Heart left ventricle (tissue), 16 donors: Measurements from ENCODE around the gene MAPKAP1. TPM values are rescaled to one million over a fixed set of nuclear protein-coding genes. Genes with fewer than 3 reads are reported as not detected.

ENCODE experiments used
- ATAC-seq, 4 donors: fragments of 200-7000 bp; cut with Tn5 transposase; one replicate each; pipeline ENCODE4 v1.9.1; 2020 to 2022; ENCODE audit warnings: moderate library complexity in 4 of 4, mild to moderate bottlenecking in 3 of 4, moderate number of reproducible peaks in 1 of 4
- DNase-seq, 5 donors: peaks; one replicate each; pipeline ENCODE4 v3.0.0-alpha.2; 2020
- H3K27ac ChIP-seq, 12 donors: fragments of 200-600 bp; sonication (generic) in 4 of 12; one replicate each; pipeline versions ENCODE4 v1.5.0 to v1.8.0; 2016 to 2022; ENCODE audit warnings: mild to moderate bottlenecking in 2 of 12
- H3K27me3 ChIP-seq, 9 donors: fragments of 200-600 bp; sonication (generic) in 2 of 9; one replicate each; pipeline versions ENCODE4 v1.5.1 to v1.8.0; 2016 to 2022; ENCODE audit warnings: mild to moderate bottlenecking in 3 of 9
- H3K36me3 ChIP-seq, 9 donors: fragments of 200-600 bp; sonication (generic) in 2 of 9; one replicate each; pipeline versions ENCODE4 v1.5.0 to v1.8.0; 2018 to 2022; ENCODE audit warnings: mild to moderate bottlenecking in 2 of 9
- H3K4me1 ChIP-seq, 12 donors: fragments of 200-600 bp; sonication (generic) in 4 of 12; one replicate each; pipeline versions ENCODE4 v1.5.0 to v1.8.0; 2016 to 2022; ENCODE audit warnings: mild to moderate bottlenecking in 3 of 12
- H3K4me3 ChIP-seq, 12 donors: fragments of 200-600 bp; sonication (generic) in 4 of 12; one replicate each; pipeline versions ENCODE4 v1.5.0 to v1.8.0; 2017 to 2022; ENCODE audit warnings: mild to moderate bottlenecking in 9 of 12, moderate library complexity in 4 of 12
- H3K9me3 ChIP-seq, 12 donors: fragments of 200-600 bp; sonication (generic) in 4 of 12; one replicate each; pipeline versions ENCODE4 v1.5.0 to v1.8.0; 2016 to 2022; ENCODE audit warnings: mild to moderate bottlenecking in 1 of 12
- POLR2A ChIP-seq, 2 donors: fragments of 450-650 bp; IDR thresholded peaks; one replicate each; pipeline ENCODE4 v1.6.1; 2017; ENCODE audit warnings: antibody characterized with exemption in 2 of 2, mild to moderate bottlenecking in 2 of 2, moderate library complexity in 2 of 2
- WGBS, 4 donors: extraction: QIAGEN DNeasy Blood & Tissue Kit in 2 of 4; methylation state at CpG; one replicate each; pipeline versions ENCODE4 v1.1.5 to v1.1.7; 2013 to 2018; 5-methylcytosine and 5-hydroxymethylcytosine counted together
- intact Hi-C, 10 donors: fragments of 100-400 bp; cut with DNase I; formaldehyde crosslinking; loops; one replicate each; pipeline versions ENCODE4 v1.11.1 to v1.14.2; 2022
- polyA plus RNA-seq, 2 donors: library from polyadenylated mRNA; stranded (reverse); fragments of 200-250 nt; gene quantifications; one replicate each; pipeline ENCODE4 v1.2.3, GENCODE V29; 2013
- total RNA-seq, 9 donors: library from RNA; depleted of rRNA in 2 of 9; stranded (reverse); fragments of >200 nt in 2 of 9; fragmentation: NEBNext Ultra II Directional in 3 of 9; extraction: Animal tissue kit (Norgen Biotek cat#: 25700) in 3 of 9; gene quantifications; one replicate each; pipeline versions ENCODE4 v1.1.0 to v1.2.4, GENCODE V29; 2016 to 2023
- TF ChIP-seq, protein P1 (sequence below), 12 donors: fragments of 200-600 bp; sonication (generic) in 4 of 12; IDR thresholded peaks; one replicate each; pipeline versions ENCODE4 v1.5.0 to v1.8.0; 2018 to 2022; ENCODE audit warnings: antibody characterized with exemption in 12 of 12, mild to moderate bottlenecking in 5 of 12
- donor health status: ischemic (EF 13 %, LVEDD 7.1; RV severe dilation, severe dysfunction).
- donor health status: healthy with polysubstance abuse.
- donor health status: DM: no; HTN: yes; CAD: no.
- donor health status: DM: no; HTN: no; CAD: no.
- donor health status: ischemic (EF 25% LVEDD 6.9; RV normal size, moderate dysfunction).
- donor health status: ischemic (EF 25% LVEDD 5.7; RV mildly dilated, moderate dysfunction).
- donor health status: healthy.
- donor health status: DM: yes; HTN: yes; CAD: no.
- donor health status: ischemic (EF 35%, LVEDD 5.7; RV mildly dilated, moderate dysfunction).
- donor health status: nonischemic (EF 11% LVEDD 7.7; RV severe dilation, severe dysfunction).
- donor health status: DM: yes; HTN: yes; CAD: no.
- donor health status: PGD.
- donor health status: ischemic (EF 29% LVEDD 5.4; RV normal size, mild dysfunction).
- donor health status: nonischemic (EF 23%, LVEDD 6.1; RV moderate dilation, normal function).

MAPKAP1 gene
- total and polyA plus RNA-seq, 11 donors: 76.2 to 145 (median 124) TPM

DNA sequence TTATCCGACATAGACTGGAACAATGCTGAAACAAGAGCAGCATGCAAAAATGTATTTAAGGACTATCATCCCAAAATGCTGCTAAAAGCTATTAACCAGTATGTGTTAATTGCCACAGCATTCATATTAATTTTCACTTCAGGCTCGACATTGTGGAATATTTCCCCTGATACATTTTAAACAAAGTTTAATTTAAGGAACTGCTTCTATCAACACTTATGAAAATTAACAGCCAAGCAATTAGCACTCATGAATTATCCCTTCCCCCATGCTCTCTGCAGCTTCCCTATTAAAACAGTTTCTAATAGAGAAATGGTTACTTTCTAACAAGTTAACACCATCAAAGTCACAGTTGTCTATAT is 54.8 kb downstream of the MAPKAP1 start:
- ATAC-seq: no peak
- peak overlapping the region in 1 of 12 donors; percentile 19 for H3K27ac ChIP-seq
- 77 to 88% (median 87%) methylated on average over 2 of the region's 2 CpGs for WGBS, 4 donors
- no peaks in the 10 kb centered on the region for H3K27me3 ChIP-seq
- intact Hi-C loops: loop anchor here in 1 of 10 donors (5.0 kb wide), 1 partner anchor 50 kb away; no protein-coding TSS in a partner anchor
- no peaks in the 10 kb centered on the region for H3K9me3 ChIP-seq
- TF ChIP-seq, protein P1, sequence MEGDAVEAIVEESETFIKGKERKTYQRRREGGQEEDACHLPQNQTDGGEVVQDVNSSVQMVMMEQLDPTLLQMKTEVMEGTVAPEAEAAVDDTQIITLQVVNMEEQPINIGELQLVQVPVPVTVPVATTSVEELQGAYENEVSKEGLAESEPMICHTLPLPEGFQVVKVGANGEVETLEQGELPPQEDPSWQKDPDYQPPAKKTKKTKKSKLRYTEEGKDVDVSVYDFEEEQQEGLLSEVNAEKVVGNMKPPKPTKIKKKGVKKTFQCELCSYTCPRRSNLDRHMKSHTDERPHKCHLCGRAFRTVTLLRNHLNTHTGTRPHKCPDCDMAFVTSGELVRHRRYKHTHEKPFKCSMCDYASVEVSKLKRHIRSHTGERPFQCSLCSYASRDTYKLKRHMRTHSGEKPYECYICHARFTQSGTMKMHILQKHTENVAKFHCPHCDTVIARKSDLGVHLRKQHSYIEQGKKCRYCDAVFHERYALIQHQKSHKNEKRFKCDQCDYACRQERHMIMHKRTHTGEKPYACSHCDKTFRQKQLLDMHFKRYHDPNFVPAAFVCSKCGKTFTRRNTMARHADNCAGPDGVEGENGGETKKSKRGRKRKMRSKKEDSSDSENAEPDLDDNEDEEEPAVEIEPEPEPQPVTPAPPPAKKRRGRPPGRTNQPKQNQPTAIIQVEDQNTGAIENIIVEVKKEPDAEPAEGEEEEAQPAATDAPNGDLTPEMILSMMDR (IDR thresholded peaks at IDR 0.05): no peak
- TF ChIP-seq POLR2A (IDR thresholded peaks at IDR 0.05): no peak
- no peak overlapping the region for H3K4me3 ChIP-seq
- peaks cover 0 to 66% (median 13%) of the 10 kb centered on the region in 12 donors for H3K4me1 ChIP-seq
- no peak for DNase-seq
- peaks cover 0 to 10% (median 0%) of the 10 kb centered on the region in 9 donors for H3K36me3 ChIP-seq

DNA sequence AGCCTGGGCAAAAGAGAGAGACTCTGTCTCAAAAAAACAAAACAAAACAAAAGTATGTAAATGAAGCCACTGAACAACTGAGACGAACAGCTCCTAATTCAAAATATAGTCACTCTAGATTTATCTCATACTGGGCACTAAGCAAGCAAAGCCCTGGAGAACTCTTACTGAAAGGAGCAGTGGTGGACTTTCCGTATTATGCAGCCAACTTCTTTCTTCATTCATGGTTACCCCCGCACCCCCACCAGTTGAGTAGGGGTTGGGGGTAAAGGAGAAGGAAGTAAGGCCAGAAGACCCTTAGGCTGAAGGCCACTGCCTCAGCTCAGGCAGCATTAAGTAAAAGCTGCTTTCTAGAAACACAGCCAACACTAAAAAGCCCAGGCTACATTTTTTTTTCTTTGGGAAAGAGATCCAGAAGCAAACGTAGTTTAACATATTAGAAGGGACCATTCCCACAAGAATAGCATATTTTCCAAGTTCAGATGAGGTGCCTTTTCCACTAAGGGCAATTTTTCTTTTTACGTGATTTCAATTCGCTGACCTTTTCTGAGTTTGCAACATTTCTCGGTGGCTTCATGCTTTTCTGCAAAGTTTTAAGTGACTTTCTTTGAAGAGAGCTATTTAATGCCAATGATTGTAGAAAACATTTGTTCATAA is 55.3 kb downstream of the MAPKAP1 start:
- intact Hi-C loops: loop anchor here in 1 of 10 donors (5.0 kb wide), 1 partner anchor 51 kb away; no protein-coding TSS in a partner anchor
- WGBS, 4 donors: 68 to 84% (median 83%) methylated on average over 7 of the region's 7 CpGs
- H3K9me3 ChIP-seq: no peaks in the 10 kb centered on the region
- ATAC-seq (no peak), DNase-seq (no peak)
- peaks cover 0 to 8% (median 0%) of the 10 kb centered on the region in 9 donors for H3K36me3 ChIP-seq
- TF ChIP-seq, protein P1 (IDR thresholded peaks at IDR 0.05): no peak
- no peak for TF ChIP-seq POLR2A (IDR thresholded peaks at IDR 0.05)
- H3K4me1 ChIP-seq: peaks cover 0 to 71% (median 18%) of the 10 kb centered on the region in 12 donors
- no peak overlapping the region for H3K4me3 ChIP-seq
- H3K27me3 ChIP-seq: no peaks in the 10 kb centered on the region
- H3K27ac ChIP-seq: peak overlapping the region in 1 of 12 donors; percentile 6

DNA sequence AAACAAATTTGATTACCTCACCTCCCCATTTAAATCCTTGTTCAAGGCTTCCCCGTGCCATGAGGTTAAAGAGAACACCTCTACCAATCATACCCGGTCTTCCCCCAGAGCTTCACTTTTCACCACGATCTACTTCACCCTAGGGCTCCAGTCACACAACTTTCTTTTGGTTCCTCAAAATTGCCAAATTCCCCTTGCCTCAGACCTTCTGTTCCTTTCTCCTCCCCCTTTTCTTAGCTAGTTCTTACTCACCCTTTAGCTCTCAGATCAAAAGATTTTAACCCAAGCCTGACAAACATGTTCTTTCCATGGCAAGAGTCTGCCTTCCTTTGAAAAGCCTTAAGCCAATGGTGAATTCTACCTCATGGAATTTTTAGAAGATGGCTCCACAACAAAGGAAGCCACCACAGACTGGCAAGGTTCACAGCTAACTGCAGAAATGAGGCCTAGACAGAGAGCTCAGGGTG is 56.7 kb downstream of the MAPKAP1 start:
- 58 to 88% (median 70%) methylated on average over 3 of the region's 3 CpGs for WGBS, 4 donors
- intact Hi-C loops: loop anchor here in 1 of 10 donors (5.0 kb wide), 1 partner anchor 52 kb away; no protein-coding TSS in a partner anchor
- no peaks in the 10 kb centered on the region for H3K27me3 ChIP-seq
- no peak for TF ChIP-seq POLR2A (IDR thresholded peaks at IDR 0.05)
- TF ChIP-seq, protein P1 (IDR thresholded peaks at IDR 0.05): no peak
- peak overlapping the region in 1 of 12 donors; percentile 23 for H3K4me3 ChIP-seq
- peaks cover 0 to 85% (median 22%) of the 10 kb centered on the region in 12 donors for H3K4me1 ChIP-seq
- ATAC-seq (peak in 3 of 4 donors; percentile 47 to 60 (median 47)), DNase-seq (no peak)
- H3K9me3 ChIP-seq: no peaks in the 10 kb centered on the region
- H3K27ac ChIP-seq: peak overlapping the region in 3 of 12 donors; percentile 6 to 85 (median 11)
- peaks cover 0 to 7% (median 0%) of the 10 kb centered on the region in 9 donors for H3K36me3 ChIP-seq

DNA sequence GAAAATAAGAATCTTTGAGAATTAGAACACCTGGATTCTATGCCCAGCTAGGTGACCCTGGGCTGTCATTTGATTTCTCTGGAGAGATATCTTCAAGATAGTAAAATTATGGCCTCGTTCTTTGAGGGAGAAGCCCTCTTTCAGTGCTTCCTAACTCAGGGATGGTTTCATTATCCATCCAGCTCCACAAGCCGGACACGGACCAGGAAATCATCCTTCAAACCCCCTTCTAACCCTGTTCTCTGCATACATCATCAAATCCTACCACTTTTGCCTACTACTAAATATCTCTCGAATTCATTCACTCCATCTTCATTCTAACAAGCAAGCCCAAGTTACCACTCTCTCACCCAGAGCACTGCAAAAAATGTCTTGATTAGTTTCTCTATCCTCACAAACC is 57.2 kb downstream of the MAPKAP1 start:
- Histone ChIP-seq H3K27me3 (no peaks in the 10 kb centered on the region), H3K4me1 (peaks cover 0 to 87% (median 22%) of the 10 kb centered on the region in 12 donors), H3K9me3 (no peaks in the 10 kb centered on the region), H3K27ac (peak overlapping the region in 4 of 12 donors; percentile 4 to 85 (median 8)), H3K4me3 (peak overlapping the region in 1 of 12 donors; percentile 23), H3K36me3 (peaks cover 0 to 7% (median 0%) of the 10 kb centered on the region in 9 donors)
- no peak for ATAC-seq
- no peak for DNase-seq
- TF ChIP-seq, protein P1 (IDR thresholded peaks at IDR 0.05): no peak
- TF ChIP-seq POLR2A (IDR thresholded peaks at IDR 0.05): no peak
- intact Hi-C loops: loop anchor here in 1 of 10 donors (5.0 kb wide), 1 partner anchor 52 kb away; no protein-coding TSS in a partner anchor
- WGBS, 4 donors: 75 to 93% (median 79%) methylated on average over 4 of the region's 4 CpGs
